ENCODE data around the gene BCL2. TPM values are rescaled to one million over a fixed set of nuclear protein-coding genes. Genes with fewer than 3 reads are reported as not detected.

BCL2 gene
- total RNA-seq, 2 experiments from 2014 or later = 1.4 to 2.5 TPM

- H4K20me1 ChIP-seq (ENCODE audit: insufficient read depth, low read length) = no peaks in the 10 kb centered on the region
- TF ChIP-seq CTCF (conservative IDR thresholded peaks at IDR 0.05; ENCODE audit: low read length) (no peak), EZH2phosphoT487 (IDR thresholded peaks at IDR 0.05; ENCODE audit: borderline replicate concordance, low read depth, low read length) (no peak)
Observed at GRCh38 chr18:63298400-63299365, 20.9 kb downstream of the BCL2 start.

DNA sequence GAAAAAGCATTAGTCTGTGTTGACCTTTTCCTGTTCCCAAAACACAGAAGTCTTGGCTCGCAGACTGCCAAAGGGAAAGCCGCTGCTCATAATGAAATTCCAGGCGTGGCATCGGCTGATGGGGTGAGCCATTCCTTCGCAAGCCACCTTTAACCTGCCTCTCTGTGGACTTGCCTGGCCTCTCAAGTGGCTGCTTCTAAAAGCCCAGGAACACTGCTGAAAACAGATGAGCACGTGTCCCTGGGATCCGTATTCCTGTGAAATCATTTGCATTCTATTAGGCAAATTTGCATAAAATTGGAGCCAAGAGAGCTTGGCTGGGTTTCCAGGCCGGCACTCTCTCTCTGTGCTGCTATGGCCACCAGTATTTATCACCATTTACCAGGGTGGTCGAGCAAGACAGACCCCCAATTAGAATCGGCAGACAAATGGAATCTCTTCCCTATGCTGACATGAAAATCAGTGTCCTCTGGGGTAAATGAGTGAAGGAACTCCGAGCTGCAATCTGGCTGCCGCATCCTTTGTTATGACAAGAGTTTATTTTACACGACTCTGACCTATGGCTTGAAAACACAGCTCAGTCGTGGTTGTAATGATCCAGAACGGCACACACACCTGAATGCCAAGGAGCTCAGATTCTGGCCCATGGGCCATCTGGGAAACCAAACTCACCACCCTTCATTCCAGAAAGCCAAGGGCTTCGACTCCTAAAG is 21.7 kb downstream of the BCL2 start:
- no peak overlapping the region for H2AFZ ChIP-seq (ENCODE audit: low read length)
- no peaks in the 10 kb centered on the region for H3K79me2 ChIP-seq (ENCODE audit: insufficient read depth, low read depth, low read length)
- H3K4me1 ChIP-seq (ENCODE audit: insufficient read depth, low read length, poor library complexity, severe bottlenecking) = no peaks in the 10 kb centered on the region
- H3K9me2 ChIP-seq (ENCODE audit: insufficient read depth, low read length) = no peaks in the 10 kb centered on the region
- DNase-seq (ENCODE audit: low spot score) = no peak
- no peaks in the 10 kb centered on the region for H3K9me3 ChIP-seq (ENCODE audit: low read length)
- no peak overlapping the region for H3K4me3 ChIP-seq (ENCODE audit: low read depth, low read length, poor library complexity, severe bottlenecking)
- H3K36me3 ChIP-seq (ENCODE audit: insufficient read depth, low read length) = no peaks in the 10 kb centered on the region
- TF ChIP-seq EZH2phosphoT487 (IDR thresholded peaks at IDR 0.05; ENCODE audit: borderline replicate concordance, low read depth, low read length) = no peak
- TF ChIP-seq CTCF (conservative IDR thresholded peaks at IDR 0.05; ENCODE audit: low read length) = no peak
- H3K4me2 ChIP-seq (ENCODE audit: low read length) = no peak overlapping the region
- no peaks in the 10 kb centered on the region for H4K20me1 ChIP-seq (ENCODE audit: insufficient read depth, low read length)
- no TSS peak for BruUV-seq (replicated peaks)
- intact Hi-C loops (cut with micrococcal nuclease; ENCODE audit: unreplicated experiment) = no loop called here
- ChIA-PET POLR2A (no interaction called here), CTCF (ENCODE audit: unreplicated experiment) (no interaction called here)
- no peak overlapping the region for H3K27ac ChIP-seq (ENCODE audit: low read depth, low read length, poor library complexity, severe bottlenecking)

More at GRCh38 chr18:63298400-63299365, 20.9 kb downstream of the BCL2 start:
- Histone ChIP-seq H3K36me3 (ENCODE audit: insufficient read depth, low read length) (no peaks in the 10 kb centered on the region), H3K27ac (ENCODE audit: low read depth, low read length, poor library complexity, severe bottlenecking) (no peak overlapping the region), H3K4me3 (ENCODE audit: low read depth, low read length, poor library complexity, severe bottlenecking) (no peak overlapping the region), H2AFZ (ENCODE audit: low read length) (no peak overlapping the region), H3K4me1 (ENCODE audit: insufficient read depth, low read length, poor library complexity, severe bottlenecking) (no peaks in the 10 kb centered on the region), H3K79me2 (ENCODE audit: insufficient read depth, low read depth, low read length) (no peaks in the 10 kb centered on the region), H3K9me3 (ENCODE audit: low read length) (no peaks in the 10 kb centered on the region), H3K9me2 (ENCODE audit: insufficient read depth, low read length) (no peaks in the 10 kb centered on the region), H3K4me2 (ENCODE audit: low read length) (no peak overlapping the region)
- BruUV-seq (replicated peaks) = no TSS peak
- CTCF ChIA-PET (ENCODE audit: unreplicated experiment) = no interaction called here
- no peak for DNase-seq (ENCODE audit: low spot score)
- POLR2A ChIA-PET = no interaction called here
- intact Hi-C loops (cut with micrococcal nuclease; ENCODE audit: unreplicated experiment) = no loop called here
